Right atrium auricular region (tissue), 2 donors: Measurements from ENCODE around the gene CGB7. TPM values are rescaled to one million over a fixed set of nuclear protein-coding genes. Genes with fewer than 3 reads are reported as not detected.
"Not testable (repeated sequence)": the region's sequence is repeated elsewhere in the genome, so short reads cannot be mapped to it uniquely, and the experiment has no call there.

Experiments
- DNase-seq: peaks from one replicate; pipeline ENCODE4 v3.0.0-alpha.2; 2019; ENCODE audit warnings: low spot score
- H3K27ac ChIP-seq, 2 donors: fragments of 200-600 bp; sonication (generic); 1 replicate in 1 of 2; 2 replicates in 1 of 2; pipeline ENCODE4 v1.5.1; 2016 to 2019
- H3K27me3 ChIP-seq, 2 donors: fragments of 200-600 bp; sonication (generic); one replicate each; pipeline versions ENCODE4 v1.5.1 to v1.6.0; 2017 to 2019
- H3K36me3 ChIP-seq: fragments of 200-600 bp; sonication (generic); one replicate; pipeline ENCODE4 v1.5.1; 2016
- H3K4me1 ChIP-seq, 2 donors: fragments of 200-600 bp; sonication (generic); one replicate each; pipeline versions ENCODE4 v1.5.1 to v1.6.0; 2017 to 2019
- H3K4me3 ChIP-seq, 2 donors: fragments of 200-600 bp; sonication (generic); 1 replicate in 1 of 2; 2 replicates in 1 of 2; pipeline ENCODE4 v1.5.1; 2017 to 2019; ENCODE audit warnings: mild to moderate bottlenecking in 1 of 2, moderate library complexity in 1 of 2
- H3K9me3 ChIP-seq, 2 donors: fragments of 200-600 bp; sonication (generic); one replicate each; pipeline ENCODE4 v1.5.1; 2019
- CTCF ChIP-seq, 2 donors: fragments of 200-600 bp; sonication (generic); IDR thresholded peaks; one replicate each; pipeline ENCODE4 v1.5.1; 2019; ENCODE audit warnings: antibody characterized with exemption in 2 of 2
- total RNA-seq, 2 donors: library from RNA; depleted of rRNA; stranded (reverse); fragments of >200 nt; gene quantifications; one replicate each; pipeline ENCODE4 v1.1.0, GENCODE V29; 2016

CGB7 gene
- total RNA-seq, 2 donors from 2014 or later: not detected

GRCh38 chr19:49056101-49056901 lies 1.2 kb downstream of the CGB7 start:
- no peak for DNase-seq
- Histone ChIP-seq H3K36me3 (no peaks in the 10 kb centered on the region), H3K27ac (peak overlapping the region in 1 of 2 donors; percentile 35), H3K9me3 (no peaks in the 10 kb centered on the region), H3K4me3 (peak overlapping the region; percentile 38 to 51), H3K27me3 (no peaks in the 10 kb centered on the region), H3K4me1 (peaks cover 0 to 19% of the 10 kb centered on the region in 2 donors)
- TF ChIP-seq CTCF (IDR thresholded peaks at IDR 0.05): peak; percentile 26 to 68

GRCh38 chr19:49050376-49051033 lies 7.0 kb downstream of the CGB7 start:
- H3K27me3 ChIP-seq, DNase-seq, H3K36me3 ChIP-seq, H3K9me3 ChIP-seq, H3K27ac ChIP-seq, H3K4me1 ChIP-seq, H3K4me3 ChIP-seq: not testable (repeated sequence)

- not testable (repeated sequence) for H3K4me3 ChIP-seq, H3K27ac ChIP-seq, H3K27me3 ChIP-seq, DNase-seq, H3K4me1 ChIP-seq, H3K9me3 ChIP-seq, H3K36me3 ChIP-seq
Observed at GRCh38 chr19:49049834-49050233, 7.7 kb downstream of the CGB7 start.

GRCh38 chr19:49049011-49049410 lies 8.5 kb downstream of the CGB7 start, which contains the start of gene CGB8:
CGB8 (minus strand) TSS chr19:49049111; CDS start chr19:49048739, 372 bp downstream.
- H3K4me3 ChIP-seq, H3K27me3 ChIP-seq, H3K4me1 ChIP-seq, H3K36me3 ChIP-seq, H3K27ac ChIP-seq, DNase-seq, H3K9me3 ChIP-seq: not testable (repeated sequence)

GRCh38 chr19:49043548-49043947 lies 14.0 kb downstream of the CGB7 start, which contains the start of gene CGB5:
CGB5 (plus strand) TSS chr19:49043848; CDS start chr19:49044210, 362 bp downstream.
- not testable (repeated sequence) for H3K9me3 ChIP-seq, H3K27ac ChIP-seq

GRCh38 chr19:49042666-49043065 lies 14.9 kb downstream of the CGB7 start:
- DNase-seq, H3K27ac ChIP-seq, H3K27me3 ChIP-seq, H3K4me3 ChIP-seq, H3K9me3 ChIP-seq, H3K4me1 ChIP-seq, H3K36me3 ChIP-seq: not testable (repeated sequence)

More at GRCh38 chr19:49043548-49043947, 14.0 kb downstream of the CGB7 start, which contains the start of gene CGB5:
- not testable (repeated sequence) for DNase-seq, H3K4me1 ChIP-seq, H3K36me3 ChIP-seq, H3K4me3 ChIP-seq, H3K27me3 ChIP-seq

- H3K4me1 ChIP-seq: no peaks in the 10 kb centered on the region
- H3K9me3 ChIP-seq: no peaks in the 10 kb centered on the region
- H3K36me3 ChIP-seq: no peaks in the 10 kb centered on the region
- no peak overlapping the region for H3K4me3 ChIP-seq
- no peak overlapping the region for H3K27ac ChIP-seq
- TF ChIP-seq CTCF (IDR thresholded peaks at IDR 0.05): no peak
- H3K27me3 ChIP-seq: no peaks in the 10 kb centered on the region
- no peak for DNase-seq
Observed at GRCh38 chr19:49042177-49042576, 15.4 kb downstream of the CGB7 start.

GRCh38 chr19:49039736-49040135 lies 17.8 kb downstream of the CGB7 start:
- DNase-seq, H3K27ac ChIP-seq, H3K4me1 ChIP-seq, H3K36me3 ChIP-seq, H3K4me3 ChIP-seq, H3K27me3 ChIP-seq, H3K9me3 ChIP-seq: not testable (repeated sequence)

GRCh38 chr19:49038557-49039276 lies 18.8 kb downstream of the CGB7 start:
- DNase-seq, H3K27me3 ChIP-seq, H3K36me3 ChIP-seq, H3K9me3 ChIP-seq, H3K4me3 ChIP-seq, H3K27ac ChIP-seq, H3K4me1 ChIP-seq: not testable (repeated sequence)

- not testable (repeated sequence) for H3K36me3 ChIP-seq, H3K27me3 ChIP-seq, H3K9me3 ChIP-seq, H3K4me1 ChIP-seq, H3K27ac ChIP-seq, DNase-seq, H3K4me3 ChIP-seq
Observed at GRCh38 chr19:49038111-49038510, 19.4 kb downstream of the CGB7 start.
